ENCODE results near the gene MSN. TPM values are rescaled to one million over a fixed set of nuclear protein-coding genes. Genes with fewer than 3 reads are reported as not detected.

MSN gene
- total RNA-seq, 1 experiment from 2014 or later = 91.2 TPM

GRCh38 chrX:65674204-65674893 is 6.9 kb downstream of the MSN start:
- ChIA-PET CTCF (no interaction called here), POLR2A (interaction anchor here (0.7 kb wide), 1 partner anchor 15 kb away, joined by 3 read pairs; no protein-coding TSS in a partner anchor)
- H3K9me3 Mint-ChIP-seq = no peaks in the 10 kb centered on the region

GRCh38 chrX:65677954-65678469 is 10.6 kb downstream of the MSN start:
- H3K27ac Mint-ChIP-seq = no peak overlapping the region
- ChIA-PET CTCF (no interaction called here), POLR2A (no interaction called here)
- H3K9me3 Mint-ChIP-seq = no peaks in the 10 kb centered on the region
- DNase-seq (ENCODE audit: low spot score) = no peak
- no peak overlapping the region for H3K4me3 Mint-ChIP-seq
- no peaks in the 10 kb centered on the region for H3K36me3 Mint-ChIP-seq
- H3K27me3 Mint-ChIP-seq (ENCODE audit: low read depth) = no peaks in the 10 kb centered on the region
- no peak for ATAC-seq
- TF ChIP-seq ZNF263 (CRISPR knock-in tag; IDR thresholded peaks at IDR 0.05; ENCODE audit: low read depth) (no peak), PREB (CRISPR knock-in tag; IDR thresholded peaks at IDR 0.05; ENCODE audit: borderline replicate concordance) (no peak), ZNF219 (CRISPR knock-in tag; IDR thresholded peaks at IDR 0.05; ENCODE audit: borderline replicate concordance) (no peak), JAZF1 (CRISPR knock-in tag; IDR thresholded peaks at IDR 0.05) (no peak), ESRRA (CRISPR knock-in tag; IDR thresholded peaks at IDR 0.05; ENCODE audit: borderline replicate concordance) (no peak)
- peaks cover 19% of the 10 kb centered on the region for H3K4me1 Mint-ChIP-seq

More at GRCh38 chrX:65674204-65674893, 6.9 kb downstream of the MSN start:
- H3K4me1 Mint-ChIP-seq = peaks cover 35% of the 10 kb centered on the region
- H3K36me3 Mint-ChIP-seq = no peaks in the 10 kb centered on the region; the same call in 1 of the 2 replicates
- H3K27me3 Mint-ChIP-seq (ENCODE audit: low read depth) = no peaks in the 10 kb centered on the region
- H3K27ac Mint-ChIP-seq = no peak overlapping the region; the same call in 1 of the 2 replicates
- DNase-seq (ENCODE audit: low spot score) (no peak), ATAC-seq (no peak)
- no peak overlapping the region for H3K4me3 Mint-ChIP-seq
- TF ChIP-seq FOXJ3 (CRISPR knock-in tag; IDR thresholded peaks at IDR 0.05; ENCODE audit: borderline replicate concordance) (no peak), NR2C2 (CRISPR knock-in tag; IDR thresholded peaks at IDR 0.05) (no peak), MYBL2 (CRISPR knock-in tag; IDR thresholded peaks at IDR 0.05) (no peak), MXD4 (CRISPR knock-in tag; IDR thresholded peaks at IDR 0.05; ENCODE audit: borderline replicate concordance) (no peak), TEAD1 (CRISPR knock-in tag; IDR thresholded peaks at IDR 0.05) (no peak), ZNF423 (CRISPR knock-in tag; IDR thresholded peaks at IDR 0.05) (no peak)

- peaks cover 15% of the 10 kb centered on the region for H3K4me1 Mint-ChIP-seq
- ATAC-seq (no peak), DNase-seq (ENCODE audit: low spot score) (no peak)
- ChIA-PET CTCF (interaction anchor here (1.0 kb wide), 1 partner anchor 47 kb away, joined by 4 read pairs; no protein-coding TSS in a partner anchor), POLR2A (interaction anchor here (0.7 kb wide), 1 partner anchor 10 kb away, joined by 3 read pairs; no protein-coding TSS in a partner anchor)
- H3K4me3 Mint-ChIP-seq = no peak overlapping the region
- H3K27me3 Mint-ChIP-seq (ENCODE audit: low read depth) = no peaks in the 10 kb centered on the region
- no peaks in the 10 kb centered on the region for H3K36me3 Mint-ChIP-seq
- no peak overlapping the region for H3K27ac Mint-ChIP-seq
- H3K9me3 Mint-ChIP-seq = no peaks in the 10 kb centered on the region
- no peak for TF ChIP-seq ZBTB43 (CRISPR knock-in tag; IDR thresholded peaks at IDR 0.05)
- no peak for TF ChIP-seq GRHL2 (CRISPR knock-in tag; IDR thresholded peaks at IDR 0.05; ENCODE audit: insufficient replicate concordance, severe bottlenecking)
- no peak for TF ChIP-seq NFATC4 (CRISPR knock-in tag; IDR thresholded peaks at IDR 0.05)
- TF ChIP-seq PREB (CRISPR knock-in tag; IDR thresholded peaks at IDR 0.05; ENCODE audit: borderline replicate concordance) = no peak
- no peak for TF ChIP-seq TCF7 (CRISPR knock-in tag; IDR thresholded peaks at IDR 0.05; ENCODE audit: low read depth)
- TF ChIP-seq NFE2L1 (CRISPR knock-in tag; IDR thresholded peaks at IDR 0.05) = no peak
- no peak for TF ChIP-seq ATF6 (CRISPR knock-in tag; IDR thresholded peaks at IDR 0.05)
- TF ChIP-seq RORB (CRISPR knock-in tag; IDR thresholded peaks at IDR 0.05) = no peak
- TF ChIP-seq ZNF263 (CRISPR knock-in tag; IDR thresholded peaks at IDR 0.05; ENCODE audit: low read depth) = no peak
- TF ChIP-seq CTCF (IDR thresholded peaks at IDR 0.05) = no peak
- TF ChIP-seq ZNF281 (CRISPR knock-in tag; IDR thresholded peaks at IDR 0.05) = no peak
- TF ChIP-seq CREM (CRISPR knock-in tag; IDR thresholded peaks at IDR 0.05) = no peak
These were observed 11.7 kb downstream of the MSN start for GRCh38 chrX:65679071-65679540.

Data from WTC11 (cell line).